Measurements from ENCODE around the gene SOX8.

The SOX8 gene

DNA sequence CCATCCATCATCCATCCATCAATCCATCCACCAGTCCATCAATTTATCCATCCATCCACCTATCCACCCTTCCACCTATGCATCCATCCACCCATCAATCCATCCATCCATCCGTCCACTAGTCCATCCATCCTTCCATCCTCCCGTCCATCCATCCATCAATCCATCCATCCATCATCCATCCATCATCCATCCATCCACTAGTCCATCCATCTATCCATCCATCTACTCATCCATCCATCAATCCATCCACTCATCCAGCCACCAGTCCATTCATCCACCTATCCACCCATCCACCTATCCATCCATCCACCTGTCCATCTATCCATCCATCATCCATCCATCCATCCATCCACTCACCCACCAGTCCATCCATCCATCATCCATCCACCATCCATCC, 51.0 kb downstream of the SOX8 start:
- no peak for DNase-seq
- in situ Hi-C loops (cut with MboI; ENCODE audit: low pct_unique_long_range_greater_than_20kb, low sequenced_read_pairs), result no loop called here

- in situ Hi-C loops (cut with MboI; ENCODE audit: low pct_unique_long_range_greater_than_20kb, low sequenced_read_pairs), result no loop called here
- DNase-seq, result no peak
Observed at GRCh38 chr16:1033128-1033679, 51.6 kb downstream of the SOX8 start.

DNA sequence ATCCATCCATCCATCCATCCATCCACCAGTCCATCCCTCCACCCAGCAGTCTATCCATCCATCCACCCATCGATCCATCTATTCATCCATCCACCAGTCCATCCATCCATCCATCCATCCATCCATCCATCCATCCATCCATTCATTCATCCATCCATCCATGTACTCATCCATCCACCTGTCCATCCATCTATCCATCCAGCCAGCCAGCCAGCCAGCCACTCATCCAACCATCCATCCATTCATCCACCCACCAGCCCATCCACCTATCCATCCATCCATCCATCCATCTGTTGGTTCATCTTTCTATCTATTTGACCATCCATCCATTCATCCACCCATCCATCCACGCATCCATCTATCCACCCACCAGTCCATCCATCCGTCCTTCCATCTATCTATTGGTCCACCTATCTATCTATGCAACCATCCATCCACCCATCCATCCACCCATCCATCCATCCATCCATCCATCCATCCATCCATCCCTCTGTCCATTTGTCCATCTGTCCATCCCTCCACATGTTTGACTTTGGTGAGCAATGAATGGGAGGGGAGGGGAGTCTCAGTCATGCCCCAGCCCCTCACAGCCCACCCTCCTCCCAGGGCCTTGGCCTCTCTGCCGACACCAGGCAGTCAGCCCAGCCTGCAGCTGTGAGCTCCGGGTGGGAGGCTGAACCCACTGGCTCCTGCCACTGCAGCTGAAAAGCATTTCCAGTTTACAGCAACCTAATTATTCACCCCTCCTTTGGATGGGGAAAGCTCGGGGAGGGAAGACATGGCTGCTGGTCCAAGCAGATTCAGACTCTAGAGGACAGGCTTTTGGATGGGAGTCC, 52.9 kb downstream of the SOX8 start:
- DNase-seq, result no peak
- in situ Hi-C loops (cut with MboI; ENCODE audit: low pct_unique_long_range_greater_than_20kb, low sequenced_read_pairs), result no loop called here

- DNase-seq, result no peak
- in situ Hi-C loops (cut with MboI; ENCODE audit: low pct_unique_long_range_greater_than_20kb, low sequenced_read_pairs), result no loop called here
Observed at GRCh38 chr16:1035066-1035415, 53.5 kb downstream of the SOX8 start.

DNA sequence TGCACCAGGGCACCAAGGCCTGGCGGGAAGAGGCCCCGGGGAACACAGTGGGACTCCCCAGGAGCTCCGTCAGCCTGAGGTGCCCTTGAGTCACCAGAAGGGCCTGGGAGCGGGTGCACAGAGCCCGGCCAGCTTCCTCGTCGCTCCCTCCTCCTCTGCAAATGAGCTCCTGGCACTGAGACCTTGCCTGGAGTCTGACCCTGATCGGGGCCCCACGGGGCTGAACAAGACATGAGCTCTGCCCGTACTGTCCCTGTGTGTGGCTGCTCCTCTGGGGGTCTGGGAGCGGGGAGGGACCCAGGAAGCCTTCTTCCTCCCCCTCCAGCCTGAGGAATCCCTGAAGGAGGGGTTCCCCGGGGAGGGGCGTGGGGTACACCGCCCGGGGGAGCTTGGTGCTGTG, 54.6 kb downstream of the SOX8 start:
- in situ Hi-C loops (cut with MboI; ENCODE audit: low pct_unique_long_range_greater_than_20kb, low sequenced_read_pairs), result no loop called here

More for the DNA sequence above, 54.6 kb downstream of the SOX8 start:
- DNase-seq, result no peak

Measured in KBM-7 (cell line).